ENCODE results near the gene PLA2G2E. TPM values are rescaled to one million over a fixed set of nuclear protein-coding genes. Genes with fewer than 3 reads are reported as not detected.

PLA2G2E gene
- total and polyA plus RNA-seq, 5 donors from 2014 or later: not detected

- ATAC-seq (ENCODE audit: low read depth in 2 of 2) (no peak), DNase-seq (no peak)
- Histone ChIP-seq H3K36me3 (ENCODE audit: control insufficient read depth, insufficient read depth, low read length) (no peaks in the 10 kb centered on the region), H3K9me3 (ENCODE audit: control insufficient read depth in 2 of 2, low read length in 2 of 2) (peaks cover 12 to 13% of the 10 kb centered on the region in 2 experiments), H3K4me3 (ENCODE audit: low read depth, low read length) (no peak overlapping the region), H3K27me3 (ENCODE audit: control insufficient read depth, insufficient read depth, low read length) (no peaks in the 10 kb centered on the region), H3K27ac (ENCODE audit: insufficient read depth, low read length, poor library complexity, severe bottlenecking) (no peak overlapping the region), H3K4me1 (ENCODE audit: control insufficient read depth, insufficient read depth, low read length, poor library complexity, severe bottlenecking) (no peaks in the 10 kb centered on the region)
- Mint-ChIP-seq H3K27ac (peak overlapping the region in 1 of 3 donors; percentile 63), H3K36me3 (no peaks in the 10 kb centered on the region), H3K4me3 (no peak overlapping the region), H3K9me3 (peaks cover 0 to 14% (median 1%) of the 10 kb centered on the region in 7 donors), H3K27me3 (no peaks in the 10 kb centered on the region), H3K4me1 (no peaks in the 10 kb centered on the region)
Measured at GRCh38 chr1:19926296-19927129, 3.1 kb upstream of the PLA2G2E start.

- Mint-ChIP-seq H3K4me1 (no peaks in the 10 kb centered on the region), H3K9me3 (peaks cover 0 to 10% (median 0%) of the 10 kb centered on the region in 7 donors), H3K36me3 (no peaks in the 10 kb centered on the region), H3K27ac (no peak overlapping the region), H3K4me3 (no peak overlapping the region), H3K27me3 (no peaks in the 10 kb centered on the region)
- Histone ChIP-seq H3K36me3 (ENCODE audit: control insufficient read depth, insufficient read depth, low read length) (no peaks in the 10 kb centered on the region), H3K9me3 (ENCODE audit: control insufficient read depth in 2 of 2, low read length in 2 of 2) (peaks cover 2 to 5% of the 10 kb centered on the region in 2 experiments), H3K27ac (ENCODE audit: insufficient read depth, low read length, poor library complexity, severe bottlenecking) (no peak overlapping the region), H3K27me3 (ENCODE audit: control insufficient read depth, insufficient read depth, low read length) (no peaks in the 10 kb centered on the region), H3K4me1 (ENCODE audit: control insufficient read depth, insufficient read depth, low read length, poor library complexity, severe bottlenecking) (no peaks in the 10 kb centered on the region), H3K4me3 (ENCODE audit: low read depth, low read length) (no peak overlapping the region)
- DNase-seq (no peak), ATAC-seq (ENCODE audit: low read depth in 2 of 2) (no peak)
Measured at GRCh38 chr1:19925342-19926070, 2.1 kb upstream of the PLA2G2E start.

- Mint-ChIP-seq H3K27ac (no peak overlapping the region), H3K4me3 (no peak overlapping the region), H3K36me3 (no peaks in the 10 kb centered on the region), H3K27me3 (no peaks in the 10 kb centered on the region), H3K9me3 (no peaks in the 10 kb centered on the region), H3K4me1 (no peaks in the 10 kb centered on the region)
- no peaks in the 10 kb centered on the region for H3K9me3 ChIP-seq (ENCODE audit: control insufficient read depth in 2 of 2, low read length in 2 of 2)
- H3K36me3 ChIP-seq (ENCODE audit: control insufficient read depth, insufficient read depth, low read length): no peaks in the 10 kb centered on the region
- no peak overlapping the region for H3K27ac ChIP-seq (ENCODE audit: insufficient read depth, low read length, poor library complexity, severe bottlenecking)
- H3K4me3 ChIP-seq (ENCODE audit: low read depth, low read length): no peak overlapping the region
- no peak for ATAC-seq (ENCODE audit: low read depth in 2 of 2)
- no peaks in the 10 kb centered on the region for H3K27me3 ChIP-seq (ENCODE audit: control insufficient read depth, insufficient read depth, low read length)
- DNase-seq: no peak
- no peaks in the 10 kb centered on the region for H3K4me1 ChIP-seq (ENCODE audit: control insufficient read depth, insufficient read depth, low read length, poor library complexity, severe bottlenecking)
Measured at GRCh38 chr1:19923953-19924346, 533 bp upstream of the PLA2G2E start.

GRCh38 chr1:19922015-19922688 lies 1.3 kb downstream of the PLA2G2E start:
- H3K4me3 ChIP-seq (ENCODE audit: low read depth, low read length): no peak overlapping the region
- peaks cover 0 to 7% (median 4%) of the 10 kb centered on the region in 4 donors for H3K4me1 Mint-ChIP-seq
- DNase-seq (no peak), ATAC-seq (ENCODE audit: low read depth in 2 of 2) (no peak)
- no peaks in the 10 kb centered on the region for H3K9me3 ChIP-seq (ENCODE audit: control insufficient read depth in 2 of 2, low read length in 2 of 2)
- H3K4me1 ChIP-seq (ENCODE audit: control insufficient read depth, insufficient read depth, low read length, poor library complexity, severe bottlenecking): no peaks in the 10 kb centered on the region
- no peak overlapping the region for H3K27ac ChIP-seq (ENCODE audit: insufficient read depth, low read length, poor library complexity, severe bottlenecking)
- H3K27ac Mint-ChIP-seq: no peak overlapping the region
- no peaks in the 10 kb centered on the region for H3K27me3 Mint-ChIP-seq
- H3K9me3 Mint-ChIP-seq: no peaks in the 10 kb centered on the region
- no peaks in the 10 kb centered on the region for H3K27me3 ChIP-seq (ENCODE audit: control insufficient read depth, insufficient read depth, low read length)
- peaks cover 4% of the 10 kb centered on the region for H3K36me3 Mint-ChIP-seq
- no peaks in the 10 kb centered on the region for H3K36me3 ChIP-seq (ENCODE audit: control insufficient read depth, insufficient read depth, low read length)
- no peak overlapping the region for H3K4me3 Mint-ChIP-seq

- Histone ChIP-seq H3K4me3 (ENCODE audit: low read depth, low read length) (no peak overlapping the region), H3K9me3 (ENCODE audit: control insufficient read depth in 2 of 2, low read length in 2 of 2) (no peaks in the 10 kb centered on the region), H3K4me1 (ENCODE audit: control insufficient read depth, insufficient read depth, low read length, poor library complexity, severe bottlenecking) (no peaks in the 10 kb centered on the region), H3K36me3 (ENCODE audit: control insufficient read depth, insufficient read depth, low read length) (no peaks in the 10 kb centered on the region), H3K27ac (ENCODE audit: insufficient read depth, low read length, poor library complexity, severe bottlenecking) (no peak overlapping the region), H3K27me3 (ENCODE audit: control insufficient read depth, insufficient read depth, low read length) (no peaks in the 10 kb centered on the region)
- DNase-seq (no peak), ATAC-seq (ENCODE audit: low read depth in 2 of 2) (no peak)
- Mint-ChIP-seq H3K4me1 (peaks cover 0 to 7% (median 4%) of the 10 kb centered on the region in 4 donors), H3K27ac (no peak overlapping the region), H3K36me3 (peaks cover 4% of the 10 kb centered on the region), H3K9me3 (no peaks in the 10 kb centered on the region), H3K4me3 (no peak overlapping the region), H3K27me3 (no peaks in the 10 kb centered on the region)
Measured at GRCh38 chr1:19921310-19921709, 2.1 kb downstream of the PLA2G2E start.

GRCh38 chr1:19920132-19920710 lies 3.2 kb downstream of the PLA2G2E start:
- Histone ChIP-seq H3K27me3 (ENCODE audit: control insufficient read depth, insufficient read depth, low read length) (no peaks in the 10 kb centered on the region), H3K36me3 (ENCODE audit: control insufficient read depth, insufficient read depth, low read length) (no peaks in the 10 kb centered on the region), H3K4me3 (ENCODE audit: low read depth, low read length) (no peak overlapping the region), H3K9me3 (ENCODE audit: control insufficient read depth in 2 of 2, low read length in 2 of 2) (no peaks in the 10 kb centered on the region), H3K4me1 (ENCODE audit: control insufficient read depth, insufficient read depth, low read length, poor library complexity, severe bottlenecking) (no peaks in the 10 kb centered on the region), H3K27ac (ENCODE audit: insufficient read depth, low read length, poor library complexity, severe bottlenecking) (no peak overlapping the region)
- Mint-ChIP-seq H3K4me3 (no peak overlapping the region), H3K27ac (no peak overlapping the region), H3K9me3 (peaks cover 0 to 2% (median 0%) of the 10 kb centered on the region in 7 donors), H3K36me3 (peaks cover 4% of the 10 kb centered on the region), H3K4me1 (peaks cover 0 to 7% (median 4%) of the 10 kb centered on the region in 4 donors), H3K27me3 (no peaks in the 10 kb centered on the region)
- ATAC-seq (ENCODE audit: low read depth in 2 of 2) (no peak), DNase-seq (no peak)

GRCh38 chr1:19918057-19918456 lies 5.4 kb downstream of the PLA2G2E start:
- Mint-ChIP-seq H3K36me3 (peaks cover 8% of the 10 kb centered on the region), H3K4me3 (peak overlapping the region in 1 of 4 donors; percentile 8), H3K9me3 (peaks cover 0 to 2% (median 0%) of the 10 kb centered on the region in 7 donors), H3K4me1 (peaks cover 0 to 7% (median 4%) of the 10 kb centered on the region in 4 donors), H3K27me3 (no peaks in the 10 kb centered on the region), H3K27ac (peak overlapping the region; percentile 20 to 47 (median 39))
- Histone ChIP-seq H3K4me3 (ENCODE audit: low read depth, low read length) (no peak overlapping the region), H3K9me3 (ENCODE audit: control insufficient read depth in 2 of 2, low read length in 2 of 2) (no peaks in the 10 kb centered on the region), H3K27me3 (ENCODE audit: control insufficient read depth, insufficient read depth, low read length) (no peaks in the 10 kb centered on the region), H3K36me3 (ENCODE audit: control insufficient read depth, insufficient read depth, low read length) (peaks cover 9% of the 10 kb centered on the region), H3K4me1 (ENCODE audit: control insufficient read depth, insufficient read depth, low read length, poor library complexity, severe bottlenecking) (no peaks in the 10 kb centered on the region), H3K27ac (ENCODE audit: insufficient read depth, low read length, poor library complexity, severe bottlenecking) (no peak overlapping the region)
- ATAC-seq (ENCODE audit: low read depth in 2 of 2): peak in 1 of 2 donors; percentile 60
- DNase-seq: peak; percentile 63 to 79 (median 74)

Measured in CD4-positive, CD25-positive, alpha-beta regulatory T cell (primary cell).